Measurements from ENCODE around the gene SMC4. TPM values are rescaled to one million over a fixed set of nuclear protein-coding genes. Genes with fewer than 3 reads are reported as not detected.

Gene SMC4
- total and polyA plus RNA-seq, 2 of the 13 experiments (the other 11 are each of a cell fraction or from before 2014, with no cell fraction given) = 19.2 to 74.3 TPM

DNA sequence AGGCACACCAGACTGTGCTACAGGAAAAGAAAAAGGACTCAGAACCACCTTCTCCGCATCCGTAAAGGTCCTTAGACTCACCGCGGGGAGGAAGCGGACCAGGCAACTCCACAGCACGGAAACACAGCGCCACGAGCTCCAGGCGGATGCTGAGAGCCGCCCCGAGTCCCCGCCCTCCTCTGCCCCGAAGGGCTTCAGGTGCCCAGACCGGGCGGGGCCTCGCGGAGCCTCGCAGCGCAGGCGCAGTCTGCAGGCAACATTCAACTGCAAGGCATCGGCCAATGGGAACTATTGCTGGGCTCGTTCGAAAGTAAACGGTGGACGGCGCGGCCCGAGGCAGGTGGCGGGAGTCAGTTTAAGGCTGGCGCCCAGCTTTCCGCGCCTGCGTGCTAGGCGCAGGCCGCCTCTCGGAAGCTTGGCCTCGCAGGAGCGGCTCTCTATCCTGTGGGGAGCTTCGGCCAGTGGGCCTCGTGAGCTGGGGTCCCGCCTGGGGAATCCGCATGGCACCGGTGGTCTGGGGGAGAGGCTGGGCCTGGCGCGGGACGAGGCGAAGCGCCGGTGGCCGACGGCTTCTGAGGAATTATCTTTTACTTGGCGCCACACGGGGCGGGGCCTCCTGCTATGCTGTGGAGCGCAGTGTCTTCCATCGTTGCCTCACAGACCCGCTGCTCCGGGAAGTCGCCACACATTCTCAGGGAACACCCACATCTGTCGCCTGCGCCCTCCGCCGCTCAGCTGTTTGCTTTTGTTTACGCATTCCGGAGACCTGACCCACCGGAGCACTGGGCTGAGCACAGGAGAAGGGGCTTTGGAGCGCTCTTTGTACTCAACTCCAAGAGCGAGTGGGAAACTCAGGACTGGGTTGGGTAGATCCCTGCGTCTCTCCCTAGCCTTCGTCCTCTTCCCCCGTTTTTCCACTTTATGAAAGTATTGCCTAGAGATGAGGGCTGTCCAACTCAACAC is 50.5 kb downstream of the SMC4 start, which contains the start of gene TRIM59 (continued):
- TF ChIP-seq, protein P1, sequence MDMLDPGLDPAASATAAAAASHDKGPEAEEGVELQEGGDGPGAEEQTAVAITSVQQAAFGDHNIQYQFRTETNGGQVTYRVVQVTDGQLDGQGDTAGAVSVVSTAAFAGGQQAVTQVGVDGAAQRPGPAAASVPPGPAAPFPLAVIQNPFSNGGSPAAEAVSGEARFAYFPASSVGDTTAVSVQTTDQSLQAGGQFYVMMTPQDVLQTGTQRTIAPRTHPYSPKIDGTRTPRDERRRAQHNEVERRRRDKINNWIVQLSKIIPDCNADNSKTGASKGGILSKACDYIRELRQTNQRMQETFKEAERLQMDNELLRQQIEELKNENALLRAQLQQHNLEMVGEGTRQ (IDR thresholded peaks at IDR 0.05; ENCODE audit: low read depth, low read length) = no peak
- TF ChIP-seq, protein P1 (CRISPR knock-in tag; IDR thresholded peaks at IDR 0.05; ENCODE audit: borderline replicate concordance) = no peak
- TF ChIP-seq ZNF558 (CRISPR knock-in tag; IDR thresholded peaks at IDR 0.05; ENCODE audit: borderline replicate concordance) (no peak), NKX3-1 (CRISPR knock-in tag; IDR thresholded peaks at IDR 0.05) (no peak), TBL1XR1 (IDR thresholded peaks at IDR 0.05; ENCODE audit: borderline replicate concordance, low read length, partially characterized antibody) (no peak), PHF21A (CRISPR knock-in tag; IDR thresholded peaks at IDR 0.05) (no peak), ZNF263 (CRISPR knock-in tag; IDR thresholded peaks at IDR 0.05) (no peak; the same call in 1 of the 2 replicates), ZNF589 (CRISPR knock-in tag; conservative IDR thresholded peaks at IDR 0.05) (no peak), ZNF225 (CRISPR knock-in tag; IDR thresholded peaks at IDR 0.05) (peak; percentile 67; the same call in 1 of the 2 replicates), NCOA2 (CRISPR knock-in tag; IDR thresholded peaks at IDR 0.05) (no peak), NFKB2 (CRISPR knock-in tag; IDR thresholded peaks at IDR 0.05; ENCODE audit: borderline replicate concordance) (no peak), ETV6 (CRISPR knock-in tag; conservative IDR thresholded peaks at IDR 0.05) (no peak), TAF1 (CRISPR knock-in tag; IDR thresholded peaks at IDR 0.05) (peak; percentile 36; the same call in 1 of the 2 replicates), ZNF333 (CRISPR knock-in tag; IDR thresholded peaks at IDR 0.05; ENCODE audit: borderline replicate concordance) (no peak; the same call in 1 of the 2 replicates), SP4 (CRISPR knock-in tag; IDR thresholded peaks at IDR 0.05) (no peak), FLYWCH1 (CRISPR knock-in tag; IDR thresholded peaks at IDR 0.05) (no peak), ZNF34 (CRISPR knock-in tag; IDR thresholded peaks at IDR 0.05; ENCODE audit: borderline replicate concordance) (no peak), SMAD1 (CRISPR knock-in tag; IDR thresholded peaks at IDR 0.05; ENCODE audit: borderline replicate concordance, low read depth) (0 out of 2 replicates have a peak, but pooled peaks have one; percentile 31)
- TF ChIP-seq, protein P2, sequence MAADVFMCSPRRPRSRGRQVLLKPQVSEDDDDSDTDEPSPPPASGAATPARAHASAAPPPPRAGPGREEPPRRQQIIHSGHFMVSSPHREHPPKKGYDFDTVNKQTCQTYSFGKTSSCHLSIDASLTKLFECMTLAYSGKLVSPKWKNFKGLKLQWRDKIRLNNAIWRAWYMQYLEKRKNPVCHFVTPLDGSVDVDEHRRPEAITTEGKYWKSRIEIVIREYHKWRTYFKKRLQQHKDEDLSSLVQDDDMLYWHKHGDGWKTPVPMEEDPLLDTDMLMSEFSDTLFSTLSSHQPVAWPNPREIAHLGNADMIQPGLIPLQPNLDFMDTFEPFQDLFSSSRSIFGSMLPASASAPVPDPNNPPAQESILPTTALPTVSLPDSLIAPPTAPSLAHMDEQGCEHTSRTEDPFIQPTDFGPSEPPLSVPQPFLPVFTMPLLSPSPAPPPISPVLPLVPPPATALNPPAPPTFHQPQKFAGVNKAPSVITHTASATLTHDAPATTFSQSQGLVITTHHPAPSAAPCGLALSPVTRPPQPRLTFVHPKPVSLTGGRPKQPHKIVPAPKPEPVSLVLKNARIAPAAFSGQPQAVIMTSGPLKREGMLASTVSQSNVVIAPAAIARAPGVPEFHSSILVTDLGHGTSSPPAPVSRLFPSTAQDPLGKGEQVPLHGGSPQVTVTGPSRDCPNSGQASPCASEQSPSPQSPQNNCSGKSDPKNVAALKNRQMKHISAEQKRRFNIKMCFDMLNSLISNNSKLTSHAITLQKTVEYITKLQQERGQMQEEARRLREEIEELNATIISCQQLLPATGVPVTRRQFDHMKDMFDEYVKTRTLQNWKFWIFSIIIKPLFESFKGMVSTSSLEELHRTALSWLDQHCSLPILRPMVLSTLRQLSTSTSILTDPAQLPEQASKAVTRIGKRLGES (CRISPR knock-in tag; IDR thresholded peaks at IDR 0.05; ENCODE audit: borderline replicate concordance) = no peak
- TF ChIP-seq, protein P3, sequence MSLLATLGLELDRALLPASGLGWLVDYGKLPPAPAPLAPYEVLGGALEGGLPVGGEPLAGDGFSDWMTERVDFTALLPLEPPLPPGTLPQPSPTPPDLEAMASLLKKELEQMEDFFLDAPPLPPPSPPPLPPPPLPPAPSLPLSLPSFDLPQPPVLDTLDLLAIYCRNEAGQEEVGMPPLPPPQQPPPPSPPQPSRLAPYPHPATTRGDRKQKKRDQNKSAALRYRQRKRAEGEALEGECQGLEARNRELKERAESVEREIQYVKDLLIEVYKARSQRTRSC (CRISPR knock-in tag; IDR thresholded peaks at IDR 0.05; ENCODE audit: low read depth) = no peak
- TF ChIP-seq, protein P4, sequence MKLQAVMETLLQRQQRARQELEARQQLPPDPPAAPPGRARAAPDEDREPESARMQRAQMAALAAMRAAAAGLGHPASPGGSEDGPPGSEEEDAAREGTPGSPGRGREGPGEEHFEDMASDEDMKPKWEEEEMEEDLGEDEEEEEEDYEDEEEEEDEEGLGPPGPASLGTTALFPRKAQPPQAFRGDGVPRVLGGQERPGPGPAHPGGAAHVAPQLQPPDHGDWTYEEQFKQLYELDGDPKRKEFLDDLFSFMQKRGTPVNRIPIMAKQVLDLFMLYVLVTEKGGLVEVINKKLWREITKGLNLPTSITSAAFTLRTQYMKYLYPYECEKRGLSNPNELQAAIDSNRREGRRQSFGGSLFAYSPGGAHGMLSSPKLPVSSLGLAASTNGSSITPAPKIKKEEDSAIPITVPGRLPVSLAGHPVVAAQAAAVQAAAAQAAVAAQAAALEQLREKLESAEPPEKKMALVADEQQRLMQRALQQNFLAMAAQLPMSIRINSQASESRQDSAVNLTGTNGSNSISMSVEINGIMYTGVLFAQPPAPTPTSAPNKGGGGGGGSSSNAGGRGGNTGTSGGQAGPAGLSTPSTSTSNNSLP (IDR thresholded peaks at IDR 0.05; ENCODE audit: low read depth, low read length) = no peak
